Endothelial cell of umbilical vein (primary cell): ENCODE measurements around the gene C2orf76. TPM values are rescaled to one million over a fixed set of nuclear protein-coding genes. Genes with fewer than 3 reads are reported as not detected.

Experiments used
- BruUV-seq: library from RNA; stranded (reverse); fragments of 400-500 nt; replicated peaks from 2 replicates; lab custom pipeline; 2021; lab: Mats Ljungman, UMichigan
- CTCF ChIA-PET: fragments of 300-600, 350-600 bp; sonication (Branson Sonifier 250); formaldehyde crosslinking; loops from one replicate; lab custom pipeline; 2021; ENCODE audit warnings: antibody characterized with exemption, inconsistent platforms; lab: Charles Lee
- POLR2A ChIA-PET: fragments of 300-600, 350-600 bp; sonication (Branson Sonifier 250); formaldehyde crosslinking; loops from one replicate; lab custom pipeline; 2021; ENCODE audit warnings: antibody characterized with exemption, inconsistent platforms; lab: Charles Lee
- DNase-seq: peaks from one replicate; pipeline ENCODE4 v3.0.0-alpha.2; 2011; ENCODE audit warnings: low read depth, low spot score
- FAIRE-seq: peaks from 2 replicates; lab custom pipeline; 2011; peaks lifted over from hg19 to GRCh38; lab: Jason Lieb, UNC
- H2AFZ ChIP-seq: 2 replicates; pipeline ENCODE4 v1.6.0; 2012; ENCODE audit warnings: low read depth, low read length, control low read depth, inconsistent platforms
- H3K27ac ChIP-seq: 2 replicates; pipeline ENCODE4 v1.5.1; 2011; ENCODE audit warnings: low read depth, mild to moderate bottlenecking, control low read depth, low read length, moderate library complexity; ENCODE audit not compliant: insufficient read depth
- H3K27me3 ChIP-seq, 2 experiments: 2 replicates each; pipeline versions ENCODE4 v1.6.0 to v1.6.1; 2011; ENCODE audit warnings: low read length in 2 of 2, mixed read lengths in 1 of 2; ENCODE audit not compliant: control insufficient read depth in 2 of 2, insufficient read depth in 2 of 2
- H3K36me3 ChIP-seq, 2 experiments: 2 replicates in 1 of 2; 3 replicates in 1 of 2; pipeline ENCODE4 v1.5.1; 2011; ENCODE audit warnings: low read length in 2 of 2, mild to moderate bottlenecking in 1 of 2, moderate library complexity in 1 of 2; ENCODE audit not compliant: control insufficient read depth in 2 of 2, insufficient read depth in 2 of 2; ENCODE audit errors: extremely low read depth in 1 of 2
- H3K4me1 ChIP-seq: 3 replicates; pipeline ENCODE4 v1.5.1; 2011; ENCODE audit warnings: mild to moderate bottlenecking, low read length; ENCODE audit not compliant: control insufficient read depth, insufficient read depth; ENCODE audit errors: extremely low read depth
- H3K4me2 ChIP-seq: 2 replicates; pipeline ENCODE4 v1.6.1; 2011; ENCODE audit warnings: low read length, control low read depth, mixed read lengths; ENCODE audit not compliant: insufficient read depth
- H3K4me3 ChIP-seq, 3 experiments: fragments of 200-600 bp in 1 of 3; sonication (generic), shearing (Covaris generic) in 1 of 3; replicated peaks in 1 of 3; 2 replicates each; pipeline ENCODE4 v1.5.1; 2011 to 2016; ENCODE audit warnings: control low read depth in 3 of 3, low read length in 3 of 3, mild to moderate bottlenecking in 2 of 3, inconsistent platforms in 1 of 3, low read depth in 1 of 3, moderate library complexity in 1 of 3; ENCODE audit not compliant: insufficient read depth in 1 of 3
- H3K79me2 ChIP-seq: 2 replicates; pipeline ENCODE4 v1.6.0; 2012; ENCODE audit warnings: low read length, inconsistent platforms; ENCODE audit not compliant: control insufficient read depth, insufficient read depth
- H3K9ac ChIP-seq: replicated peaks from 2 replicates; pipeline ENCODE3; 2011; ENCODE audit warnings: low read length, control low read depth; ENCODE audit not compliant: insufficient read depth; ENCODE audit errors: extremely low read depth
- H3K9me1 ChIP-seq: replicated peaks from 3 replicates; pipeline ENCODE4 v1.6.0; 2011; ENCODE audit warnings: mild to moderate bottlenecking, low read length; ENCODE audit not compliant: control insufficient read depth, insufficient read depth; ENCODE audit errors: extremely low read depth
- H3K9me3 ChIP-seq: replicated peaks from 2 replicates; pipeline ENCODE4 v1.5.1; 2012; ENCODE audit warnings: low read length, inconsistent platforms; ENCODE audit not compliant: control insufficient read depth, insufficient read depth
- H4K20me1 ChIP-seq: replicated peaks from 2 replicates; pipeline ENCODE3; 2011; ENCODE audit warnings: mild to moderate bottlenecking, low read length; ENCODE audit not compliant: control insufficient read depth, insufficient read depth; ENCODE audit errors: extremely low read depth
- EZH2 ChIP-seq: IDR thresholded peaks from 2 replicates; pipeline ENCODE4 v1.6.1; 2012; ENCODE audit warnings: borderline replicate concordance, low read depth, mild to moderate bottlenecking, moderate library complexity, low read length, inconsistent platforms; ENCODE audit not compliant: severe bottlenecking
- FOS ChIP-seq: IDR thresholded peaks from 2 replicates; pipeline ENCODE4 v1.6.1; 2011; ENCODE audit warnings: mild to moderate bottlenecking, low read length, moderate library complexity, borderline replicate concordance; ENCODE audit not compliant: insufficient read depth
- GATA2 ChIP-seq: IDR thresholded peaks from 2 replicates; pipeline ENCODE4 v1.7.0; 2011; ENCODE audit warnings: low read depth, mild to moderate bottlenecking, moderate library complexity, mixed read lengths, low read length; ENCODE audit not compliant: insufficient read length, insufficient read depth
- JUN ChIP-seq: IDR thresholded peaks from 2 replicates; pipeline ENCODE4 v1.6.1; 2011; ENCODE audit warnings: borderline replicate concordance, low read depth; ENCODE audit not compliant: insufficient read length, insufficient read depth
- MAX ChIP-seq: IDR thresholded peaks from 2 replicates; pipeline ENCODE4 v1.6.1; 2011; ENCODE audit not compliant: insufficient read depth, insufficient read length
- MYC ChIP-seq: IDR thresholded peaks from one replicate; pipeline ENCODE4 v1.6.1; 2011; ENCODE audit warnings: mild to moderate bottlenecking, low read depth, low read length
- POLR2A ChIP-seq: IDR thresholded peaks from 2 replicates; pipeline ENCODE4 v1.6.1; 2012; ENCODE audit warnings: low read depth, mild to moderate bottlenecking, control low read depth, low read length
- POLR2AphosphoS5 ChIP-seq: IDR thresholded peaks from 2 replicates; pipeline ENCODE4 v1.6.1; 2012; ENCODE audit warnings: low read depth, mild to moderate bottlenecking, control low read depth, low read length, moderate library complexity; ENCODE audit not compliant: insufficient read depth
- dilution Hi-C: fragments of 300-500 bp; cut with MboI; formaldehyde crosslinking; loops from one replicate; pipeline ENCODE4 v1.15.0; 2019; ENCODE audit warnings: low sequenced_read_pairs; ENCODE audit not compliant: extremely low pct_ligation_motif_present
- intact Hi-C: fragments of 100-400 bp; cut with micrococcal nuclease; formaldehyde crosslinking; loops from one replicate; pipeline ENCODE4 v1.10.0; 2022
- polyA plus RNA-seq, 4 experiments: library from polyadenylated mRNA; depleted of rRNA in 3 of 4; stranded (reverse) in 3 of 4; unstranded in 1 of 4; fragments of >200 nt; gene quantifications; 2 replicates each; pipeline versions ENCODE4 v1.2.1 to v1.2.3, GENCODE V29; 2011 to 2012; ENCODE audit warnings: missing spikeins in 1 of 4
- total RNA-seq: library from RNA; stranded (reverse); gene quantifications from 2 replicates; pipeline ENCODE4 v1.2.3, GENCODE V29; 2021
- TF ChIP-seq, protein P1 (sequence below), 2 donors: IDR thresholded peaks; 1 replicate in 1 of 2; 2 replicates in 1 of 2; pipeline ENCODE4 v1.5.1; 2011; ENCODE audit warnings: low read length in 2 of 2, mild to moderate bottlenecking in 2 of 2, moderate library complexity in 2 of 2, control low read depth in 1 of 2, inconsistent platforms in 1 of 2, low read depth in 1 of 2; ENCODE audit not compliant: insufficient read depth in 1 of 2; ENCODE audit errors: extremely low read depth in 1 of 2

The C2orf76 gene
- total and polyA plus RNA-seq, 2 donors (not counting 3 experiments of a cell fraction or from before 2014, with no cell fraction given) = 7.4 to 12.1 TPM

DNA sequence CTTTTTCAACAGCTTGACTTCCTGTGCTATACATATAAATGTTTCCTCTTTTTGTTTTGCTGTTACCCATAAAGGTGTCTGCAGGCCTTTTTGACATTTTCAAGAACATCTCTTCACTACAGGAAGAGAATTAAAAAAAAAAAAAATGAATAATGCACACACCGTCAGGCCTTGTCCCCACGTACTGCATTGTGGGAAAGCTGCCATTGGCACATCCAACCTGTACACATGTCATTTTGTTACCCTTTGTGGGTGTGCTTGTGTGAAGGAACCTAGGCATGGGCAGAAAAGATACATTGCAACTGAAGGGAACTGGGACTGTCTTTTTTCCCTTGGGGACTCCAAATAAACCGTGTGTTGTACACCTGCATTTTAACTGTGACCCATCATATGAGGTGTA lies 48.3 kb upstream of the C2orf76 start:
- H3K9ac ChIP-seq = no peak overlapping the region
- no TSS peak for BruUV-seq
- H3K27ac ChIP-seq = no peak overlapping the region
- H3K36me3 ChIP-seq = no peaks in the 10 kb centered on the region
- dilution Hi-C loops (no loop called here), intact Hi-C loops (no loop called here)
- peaks cover 12 to 21% of the 10 kb centered on the region in 2 experiments for H3K27me3 ChIP-seq
- H3K9me3 ChIP-seq = no peaks in the 10 kb centered on the region
- H3K4me2 ChIP-seq = no peak overlapping the region
- CTCF ChIA-PET = interaction anchor here (1.1 to 3.5 kb wide), 2 partner anchors 14 to 62 kb away, joined by 3 to 18 read pairs; no protein-coding TSS in a partner anchor
- H3K79me2 ChIP-seq = no peaks in the 10 kb centered on the region
- H3K4me1 ChIP-seq = no peaks in the 10 kb centered on the region
- H4K20me1 ChIP-seq = no peaks in the 10 kb centered on the region
- no peak overlapping the region for H2AFZ ChIP-seq
- no peaks in the 10 kb centered on the region for H3K9me1 ChIP-seq
- TF ChIP-seq FOS = no peak
- TF ChIP-seq MYC = no peak
- TF ChIP-seq, protein P1, sequence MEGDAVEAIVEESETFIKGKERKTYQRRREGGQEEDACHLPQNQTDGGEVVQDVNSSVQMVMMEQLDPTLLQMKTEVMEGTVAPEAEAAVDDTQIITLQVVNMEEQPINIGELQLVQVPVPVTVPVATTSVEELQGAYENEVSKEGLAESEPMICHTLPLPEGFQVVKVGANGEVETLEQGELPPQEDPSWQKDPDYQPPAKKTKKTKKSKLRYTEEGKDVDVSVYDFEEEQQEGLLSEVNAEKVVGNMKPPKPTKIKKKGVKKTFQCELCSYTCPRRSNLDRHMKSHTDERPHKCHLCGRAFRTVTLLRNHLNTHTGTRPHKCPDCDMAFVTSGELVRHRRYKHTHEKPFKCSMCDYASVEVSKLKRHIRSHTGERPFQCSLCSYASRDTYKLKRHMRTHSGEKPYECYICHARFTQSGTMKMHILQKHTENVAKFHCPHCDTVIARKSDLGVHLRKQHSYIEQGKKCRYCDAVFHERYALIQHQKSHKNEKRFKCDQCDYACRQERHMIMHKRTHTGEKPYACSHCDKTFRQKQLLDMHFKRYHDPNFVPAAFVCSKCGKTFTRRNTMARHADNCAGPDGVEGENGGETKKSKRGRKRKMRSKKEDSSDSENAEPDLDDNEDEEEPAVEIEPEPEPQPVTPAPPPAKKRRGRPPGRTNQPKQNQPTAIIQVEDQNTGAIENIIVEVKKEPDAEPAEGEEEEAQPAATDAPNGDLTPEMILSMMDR (IDR thresholded peaks at IDR 0.05; ENCODE audit: extremely low read depth in 1 of 2, insufficient read depth in 1 of 2, low read depth in 1 of 2, low read length in 2 of 2) = no peak
- no peak for TF ChIP-seq JUN
- no peak for TF ChIP-seq GATA2
- no peak for TF ChIP-seq EZH2
- TF ChIP-seq POLR2AphosphoS5 = no peak
- no peak for TF ChIP-seq MAX
- TF ChIP-seq POLR2A = no peak
- DNase-seq (no peak), FAIRE-seq (no peak)
- POLR2A ChIA-PET = no interaction called here
- H3K4me3 ChIP-seq = no peak overlapping the region
